Stimulated activated CD8-positive, alpha-beta memory T cell treated with anti-CD3 and anti-CD28 coated beads, Interleukin-2, amount 100 ng/mL, for 48 hours (primary cell): Measurements from ENCODE around the gene MSH2.
"Not testable (repeated sequence)": the region's sequence is repeated elsewhere in the genome, so short reads cannot be mapped to it uniquely, and the experiment has no call there.

Source experiments
- DNase-seq, 2 donors: peaks; one replicate each; pipeline ENCODE4 v3.0.0-alpha.2; 2020; ENCODE audit warnings: low read depth in 2 of 2

The MSH2 gene

DNA sequence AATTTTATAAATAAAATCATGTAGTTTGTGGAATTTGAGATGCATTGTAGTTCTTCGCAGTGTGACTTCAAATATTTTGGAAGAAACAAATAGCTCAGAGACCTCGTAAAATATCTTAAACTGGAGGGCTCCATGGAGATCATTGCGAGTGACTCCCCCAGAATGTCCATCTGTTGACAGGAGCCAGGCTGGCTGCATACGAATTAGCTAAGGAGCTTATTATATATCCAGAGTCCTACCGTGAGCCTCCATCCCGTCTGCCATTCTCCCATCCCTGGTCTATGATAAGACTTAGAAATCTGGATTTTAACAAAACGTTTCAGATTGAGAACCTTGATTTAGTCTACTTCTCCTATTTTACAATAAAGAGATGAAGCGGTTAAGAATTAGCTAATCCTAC lies 80.2 kb downstream of the MSH2 start:
- no peak for DNase-seq

DNA sequence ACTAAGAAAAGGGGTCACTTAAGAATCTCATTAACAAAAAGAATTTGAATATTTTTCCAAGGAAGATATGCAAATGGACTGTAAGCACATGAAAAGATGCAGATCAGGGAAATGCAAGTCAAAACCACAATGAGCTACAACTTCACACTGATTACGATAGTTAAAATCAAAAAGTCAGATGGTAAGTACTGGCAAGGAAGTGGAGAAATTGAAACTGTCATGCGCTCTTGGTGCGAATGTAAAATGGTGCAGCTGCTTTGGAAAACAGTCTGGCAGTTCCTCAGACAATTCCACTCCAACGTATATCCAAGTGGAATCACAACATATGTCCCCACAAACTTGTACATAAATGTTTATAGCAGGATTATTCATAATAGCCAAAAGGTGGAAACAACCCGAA lies 81.4 kb downstream of the MSH2 start:
- no peak for DNase-seq

DNA sequence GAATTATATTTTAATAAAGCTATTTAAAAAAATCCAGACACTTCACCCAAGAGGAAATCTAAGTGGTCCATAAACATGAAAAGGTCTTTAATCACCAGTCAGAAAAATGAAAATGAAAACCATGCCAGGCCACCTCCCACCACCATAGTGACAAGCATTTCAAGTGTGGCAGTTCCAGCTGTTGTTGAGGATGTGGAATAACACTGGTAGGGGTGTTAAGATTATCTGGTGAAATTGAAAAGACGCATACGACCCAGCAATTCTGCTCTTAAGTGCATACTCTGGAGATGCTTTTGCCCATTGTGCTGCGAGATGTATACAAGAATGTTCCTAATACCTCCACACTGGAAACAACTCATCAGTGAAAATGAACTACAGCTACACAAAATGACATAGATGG lies 82.2 kb downstream of the MSH2 start:
- DNase-seq, result no peak

DNA sequence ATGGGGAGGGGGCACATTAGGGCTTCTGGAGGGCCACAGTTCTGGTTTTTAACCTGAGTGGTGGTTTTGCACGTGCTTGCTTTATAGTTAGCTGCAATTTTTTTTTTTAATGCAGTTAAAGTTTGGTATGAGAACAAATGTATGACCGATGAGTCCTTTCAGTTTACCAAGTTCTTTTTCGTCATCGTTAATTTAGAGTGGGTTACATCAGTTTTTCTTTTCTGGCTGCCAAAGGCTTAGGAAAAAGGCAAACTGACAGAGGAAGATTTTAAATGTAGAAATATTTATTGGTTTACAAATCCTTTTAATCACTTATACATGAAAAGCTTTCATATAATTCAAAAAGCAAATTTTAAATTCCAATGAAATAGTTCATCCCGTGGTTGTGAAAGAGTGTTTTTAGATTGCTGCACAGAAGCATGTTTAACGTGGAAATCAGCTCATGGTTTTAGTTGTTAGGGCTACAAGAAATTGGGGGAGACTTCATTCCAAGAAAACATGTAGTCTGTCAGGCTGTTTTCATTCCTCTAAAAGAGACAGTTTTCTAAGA lies 82.9 kb downstream of the MSH2 start:
- DNase-seq, result no peak

DNA sequence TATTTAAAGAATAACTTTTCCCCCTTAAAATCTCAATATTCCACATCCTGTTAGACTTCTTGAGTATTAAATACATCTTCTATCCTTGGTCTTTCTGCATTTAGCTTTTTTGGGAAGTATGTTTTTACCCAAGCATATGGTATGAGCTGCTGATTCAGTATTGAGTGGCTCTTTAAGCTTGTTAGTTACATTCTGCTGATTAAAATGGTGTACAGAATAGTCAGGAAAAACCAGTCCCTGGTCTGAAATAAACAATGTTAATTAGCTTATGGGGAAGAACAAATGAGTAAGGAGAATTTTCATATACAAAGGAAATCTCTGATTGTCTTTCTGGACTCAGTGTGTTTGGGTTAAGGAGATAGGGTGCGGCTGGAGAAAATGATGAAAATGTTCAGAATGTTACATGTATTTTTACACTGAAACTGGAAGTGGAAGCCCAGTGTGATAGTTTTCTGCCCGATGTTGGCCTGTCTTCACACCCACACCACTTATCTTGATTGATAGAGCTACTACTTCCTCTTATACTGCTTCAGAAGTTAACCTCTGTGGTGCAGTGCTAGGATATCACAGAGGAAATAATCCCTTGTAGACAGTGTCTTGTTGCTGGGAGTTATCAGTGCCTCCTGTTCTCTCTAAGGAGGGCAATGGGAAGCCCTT lies 84.0 kb downstream of the MSH2 start:
- DNase-seq, result no peak

DNA sequence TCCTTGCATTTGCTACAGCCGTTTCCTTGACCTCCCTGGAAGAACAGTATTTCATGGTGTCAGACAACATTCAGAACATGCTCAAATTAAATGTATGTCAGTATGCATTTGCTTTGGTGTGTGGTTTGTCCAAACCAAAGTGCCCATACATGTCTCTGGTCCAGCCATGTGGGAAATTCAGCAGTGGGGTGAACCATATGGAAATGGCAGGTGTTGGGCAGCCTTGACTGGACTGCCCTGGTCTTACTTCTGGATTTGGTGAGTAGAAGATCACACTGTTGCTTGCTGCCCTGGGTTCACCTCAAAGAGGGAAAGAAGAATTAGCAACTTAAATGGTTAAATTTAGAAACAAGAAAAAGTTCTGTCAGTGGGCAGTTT lies 84.5 kb downstream of the MSH2 start:
- DNase-seq, result no peak

DNA sequence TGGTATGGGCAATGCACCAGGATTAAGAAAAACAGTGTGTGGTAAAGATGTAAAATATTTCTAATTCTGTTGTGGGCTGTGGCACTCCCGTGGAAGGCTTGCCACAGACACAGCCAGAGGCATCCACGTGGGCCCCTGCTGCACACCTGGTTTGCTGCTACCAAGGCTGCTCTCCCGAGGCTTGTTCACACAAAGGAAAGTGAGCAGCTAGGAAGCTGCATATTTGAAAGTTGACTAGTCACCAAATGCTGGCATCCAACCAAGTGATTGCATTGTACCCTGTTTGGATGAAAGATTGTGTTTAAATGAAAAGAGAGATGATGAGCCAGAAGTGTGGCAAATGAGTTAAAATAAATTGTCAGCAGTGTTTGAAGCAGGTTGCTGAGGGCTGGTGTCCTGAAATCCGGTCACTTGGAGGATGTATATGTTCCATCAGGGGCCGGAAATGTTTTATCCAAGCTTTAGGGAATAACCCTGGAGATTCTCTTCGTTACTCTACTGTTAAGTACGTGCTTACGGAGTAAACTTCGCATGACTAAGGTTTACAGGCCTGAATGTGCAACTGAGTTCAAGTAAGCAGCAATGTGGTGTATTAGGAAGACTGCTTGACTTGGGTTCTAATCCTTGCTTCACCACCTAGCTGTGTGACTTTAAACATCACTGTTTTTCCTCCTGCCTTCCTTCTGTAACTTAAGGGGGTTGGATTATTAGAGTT lies 86.1 kb downstream of the MSH2 start:
- DNase-seq, result no peak

DNA sequence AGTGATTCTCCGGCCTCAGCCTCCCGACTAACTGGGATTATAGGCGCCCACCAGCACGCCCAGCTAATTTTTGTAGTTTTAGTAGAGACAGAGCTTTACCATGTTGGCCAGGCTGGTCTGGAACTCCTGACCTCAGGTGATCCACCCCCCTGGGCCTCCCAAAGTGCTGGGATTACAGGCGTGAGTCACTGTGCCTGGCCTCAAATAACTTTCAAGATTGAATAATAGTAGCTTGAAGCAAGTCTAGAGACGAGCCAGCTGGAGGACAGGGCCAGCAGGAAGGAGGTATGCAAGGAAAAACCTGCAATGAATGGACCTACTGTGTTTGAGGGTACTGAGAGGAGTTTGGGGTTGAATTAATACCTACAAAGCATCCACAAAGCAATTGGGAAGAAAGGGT lies 87.5 kb downstream of the MSH2 start:
- no peak for DNase-seq

DNA sequence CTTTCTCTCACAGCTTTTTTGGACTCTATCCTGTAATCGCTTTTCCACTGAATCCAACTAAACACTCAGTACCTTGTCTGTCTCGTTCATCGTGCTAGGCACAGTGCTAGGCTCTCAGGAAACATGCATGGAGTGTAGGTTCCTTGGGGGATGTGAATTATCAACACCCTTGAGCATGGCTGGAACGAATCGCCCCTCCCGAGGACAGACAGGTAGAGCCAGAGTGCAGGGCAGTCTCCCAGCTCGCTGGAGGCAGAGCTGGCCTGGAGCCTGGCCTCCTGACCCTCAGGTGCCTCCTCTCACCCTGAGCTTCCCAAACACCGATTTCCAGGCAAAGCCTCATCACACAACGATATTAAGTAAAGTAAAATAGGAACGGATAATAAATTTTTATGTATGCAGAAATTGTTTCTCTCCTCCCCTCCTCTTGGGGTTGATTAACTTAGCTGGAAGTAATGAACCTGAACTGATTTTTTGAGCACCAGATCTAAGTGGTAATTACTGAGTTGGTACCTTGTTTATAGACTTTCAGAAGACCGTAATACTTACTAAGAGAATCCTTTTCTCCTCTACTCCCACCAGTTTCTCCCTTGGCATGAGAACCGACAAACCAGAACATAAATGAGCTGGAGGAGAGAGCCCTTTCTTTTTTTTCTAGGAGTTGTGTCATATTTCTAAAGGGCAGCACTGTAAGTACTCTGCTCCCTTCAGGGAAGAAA lies 90.5 kb downstream of the MSH2 start:
- no peak for DNase-seq

DNA sequence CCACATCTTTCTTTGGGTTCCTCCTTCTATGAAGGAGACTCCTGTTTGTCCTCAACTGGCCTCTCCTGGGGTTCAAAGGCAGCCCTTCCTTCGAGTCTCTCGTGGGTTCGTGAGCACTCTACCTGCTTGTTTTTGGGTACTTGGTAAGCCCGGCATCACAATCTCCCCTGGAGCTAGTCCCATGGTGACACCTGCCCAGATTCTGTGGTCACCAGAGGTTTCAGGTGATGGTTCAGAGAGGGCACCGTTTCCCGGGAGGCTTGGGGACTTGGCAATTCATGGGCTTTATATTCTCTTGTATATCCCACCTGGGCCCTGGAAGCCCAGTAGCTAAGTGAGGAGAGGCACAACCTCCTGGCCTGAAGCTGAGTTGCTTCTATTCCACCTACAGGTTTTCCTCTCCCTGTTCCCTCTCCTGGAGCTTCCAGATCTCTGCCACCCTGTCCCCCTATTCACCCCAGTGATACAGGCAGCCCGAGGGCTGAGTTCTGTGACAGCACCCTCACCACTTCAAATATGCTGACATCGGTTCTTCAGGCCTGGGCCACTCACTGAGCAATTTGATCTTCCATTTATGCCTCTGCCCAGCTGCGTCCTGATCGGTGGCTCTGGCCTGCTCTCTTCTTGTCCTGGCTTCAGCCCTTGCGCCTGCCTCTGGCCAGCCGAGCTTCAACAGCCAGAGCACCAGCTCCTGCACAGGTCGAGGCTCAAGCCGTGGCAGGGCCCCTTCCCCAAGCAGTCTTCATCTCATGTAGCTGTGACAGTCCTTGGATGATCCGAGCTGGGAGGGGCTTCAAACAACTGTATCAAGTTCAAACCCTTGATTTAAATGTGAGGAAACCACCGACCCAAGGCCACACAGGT lies 91.5 kb downstream of the MSH2 start:
- no peak for DNase-seq

DNA sequence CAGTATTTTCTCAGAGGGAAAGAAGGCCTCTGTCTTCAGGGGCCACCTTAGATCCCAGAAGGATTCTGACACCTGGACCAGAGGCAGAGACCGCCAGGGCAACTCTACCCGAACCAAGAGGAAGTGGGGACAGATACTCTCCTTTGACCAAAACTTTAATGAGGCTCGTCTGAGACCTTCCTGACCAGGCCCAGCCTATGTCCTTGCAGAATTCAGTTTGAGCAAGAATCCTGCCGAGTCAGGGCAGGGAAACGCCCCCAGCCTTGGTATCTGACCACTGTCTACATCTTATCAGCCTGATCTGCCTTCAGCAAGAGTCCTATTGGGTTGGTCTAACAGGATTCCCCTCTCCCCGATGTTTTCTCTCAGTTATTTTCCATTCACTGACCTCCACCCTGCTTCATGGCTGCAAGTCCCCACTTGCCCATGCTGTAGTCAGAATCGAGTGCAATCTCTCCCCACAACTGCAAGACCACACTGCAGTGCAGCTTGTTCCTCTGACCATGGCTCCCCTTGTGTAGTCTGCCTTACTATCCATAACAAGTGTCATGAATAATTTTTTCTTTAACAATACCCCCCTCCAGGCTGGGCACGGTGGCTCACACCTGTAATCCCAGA lies 95.0 kb downstream of the MSH2 start:
- DNase-seq, result no peak

DNA sequence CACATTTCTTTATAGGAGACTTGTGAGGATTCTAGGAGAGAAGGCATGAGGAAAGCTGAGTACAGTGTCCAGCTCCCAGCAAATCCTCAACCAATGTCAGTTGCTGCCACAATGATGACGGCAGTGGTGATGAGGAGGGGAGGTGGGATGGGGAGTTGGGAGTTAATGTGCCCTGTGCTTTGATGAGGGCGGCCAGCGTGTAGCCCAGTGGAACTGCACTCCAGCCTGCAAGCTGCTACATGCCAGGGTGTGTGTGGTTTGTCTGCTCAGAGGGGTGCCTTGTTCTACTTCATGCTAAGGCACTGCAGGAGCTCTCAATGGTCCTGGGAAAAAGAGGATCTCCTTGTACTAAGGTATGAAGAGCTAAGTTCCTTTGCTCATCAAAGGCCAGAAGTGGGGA lies 96.1 kb downstream of the MSH2 start:
- DNase-seq, result no peak

DNA sequence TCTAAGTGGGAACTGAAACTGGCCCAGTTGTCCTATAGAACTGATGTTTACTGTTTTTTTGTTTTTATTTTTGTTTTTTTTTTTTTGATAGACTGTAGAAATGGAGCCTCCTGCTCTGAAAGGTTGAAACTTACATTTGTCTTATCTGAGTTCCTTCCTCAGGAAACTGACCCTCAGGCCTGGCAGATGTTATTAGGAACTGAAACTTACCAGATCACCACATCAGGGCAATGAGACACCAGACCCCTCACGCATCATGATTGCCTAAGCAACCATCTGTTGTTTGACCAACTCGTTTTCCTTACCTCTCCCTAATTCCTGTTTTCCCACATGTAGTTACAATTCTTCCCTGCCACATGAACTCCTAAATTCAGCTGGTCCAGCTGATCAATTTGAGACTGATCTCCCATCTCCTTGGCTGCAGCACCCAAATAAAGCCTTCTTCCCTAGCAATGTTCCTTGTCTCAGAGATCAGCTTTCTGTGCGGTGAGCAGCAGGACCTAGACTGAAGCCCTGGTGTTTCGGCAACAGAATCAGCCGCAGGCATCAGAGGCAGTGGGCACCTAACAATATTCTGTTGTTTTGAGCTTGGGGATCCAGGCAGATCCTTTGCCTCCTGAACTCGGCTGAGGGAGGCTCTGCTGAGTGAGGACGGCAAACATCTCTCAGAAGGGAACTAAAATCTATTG lies 96.8 kb downstream of the MSH2 start:
- no peak for DNase-seq

DNA sequence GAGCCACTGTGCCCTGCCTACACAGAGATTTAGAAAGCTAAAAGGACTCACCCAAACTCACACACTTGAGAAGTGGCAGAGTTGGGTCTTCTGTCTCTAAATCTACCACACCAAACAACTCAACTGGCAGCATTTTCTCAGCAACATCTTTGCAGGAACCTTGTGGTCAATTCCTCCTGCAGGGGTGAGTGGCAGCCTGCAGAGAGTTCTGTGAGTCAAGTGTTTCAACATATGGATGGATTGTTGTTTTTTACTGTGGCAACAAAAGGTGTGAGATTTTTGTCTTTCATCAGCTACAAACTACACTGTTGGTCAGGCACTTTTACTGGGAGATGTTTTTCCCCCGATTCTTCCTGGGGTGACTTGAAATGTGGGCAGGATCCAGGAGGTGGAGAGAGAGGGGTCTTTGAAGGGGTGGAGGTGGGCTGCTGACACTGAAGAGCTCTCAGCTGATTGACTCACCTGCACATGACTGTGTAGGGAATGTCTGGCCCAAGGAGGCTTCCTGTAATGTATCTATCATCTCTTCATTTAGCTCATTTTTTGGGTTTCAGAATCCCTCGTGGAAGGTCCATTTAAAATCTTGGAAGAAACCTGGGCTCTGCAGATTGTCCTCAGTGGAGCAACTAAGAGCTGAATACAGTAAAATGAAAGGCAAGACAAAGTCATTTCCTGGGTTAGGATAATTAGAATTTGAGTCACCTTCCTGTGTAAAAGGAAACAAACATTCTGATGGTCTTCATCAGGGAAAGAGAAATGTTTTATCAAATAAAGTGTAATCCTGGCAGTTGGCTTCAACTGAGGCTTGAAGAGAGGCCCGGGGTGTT lies 98.6 kb downstream of the MSH2 start:
- DNase-seq, result no peak

DNA sequence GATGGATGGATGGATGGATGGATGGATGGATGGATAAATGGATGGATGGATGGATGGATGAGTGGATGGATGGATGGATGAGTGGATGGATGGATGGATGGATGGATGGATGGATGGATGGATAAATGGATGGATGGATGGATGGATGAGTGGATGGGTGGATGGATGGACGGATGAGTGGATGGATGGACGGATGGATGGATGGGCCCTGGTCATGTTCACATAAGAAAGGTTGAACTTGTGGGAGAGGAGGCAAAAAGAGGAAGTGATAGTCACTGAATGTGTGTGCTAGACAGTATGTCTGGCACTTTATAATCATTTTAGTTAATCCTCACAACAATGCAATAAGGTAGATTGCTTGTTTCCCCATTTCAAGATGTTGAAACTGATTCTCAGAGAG lies 99.5 kb downstream of the MSH2 start:
- DNase-seq, result not testable (repeated sequence)

DNA sequence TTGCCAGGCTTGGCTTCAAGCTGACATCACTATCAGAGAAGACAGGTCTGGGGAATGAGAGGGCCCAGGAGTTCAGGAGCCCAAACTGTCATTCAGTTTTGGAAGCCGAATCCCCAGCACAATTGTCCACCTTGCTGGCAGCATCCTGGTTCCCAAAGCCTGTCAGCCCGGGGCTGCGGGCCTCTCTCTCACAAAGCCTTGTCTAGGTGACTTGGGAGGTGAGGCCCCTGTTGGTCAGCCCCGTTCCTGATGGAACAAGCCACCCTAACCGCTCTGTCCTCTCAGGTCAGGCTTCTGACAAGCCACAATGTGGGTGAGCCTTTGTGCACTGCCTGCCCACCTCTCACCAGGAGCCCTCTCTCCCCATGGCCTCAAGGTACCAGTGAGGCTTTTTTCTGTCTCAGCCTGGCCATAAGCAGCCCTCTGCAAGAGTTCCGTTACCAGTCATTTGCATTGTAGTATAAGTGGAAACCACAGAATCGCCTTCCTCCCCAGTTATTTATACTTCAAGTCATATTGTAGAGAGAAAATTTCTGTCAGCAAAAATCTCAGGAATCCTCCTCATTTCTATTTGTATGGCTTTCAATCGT lies 100.6 kb downstream of the MSH2 start:
- no peak for DNase-seq

DNA sequence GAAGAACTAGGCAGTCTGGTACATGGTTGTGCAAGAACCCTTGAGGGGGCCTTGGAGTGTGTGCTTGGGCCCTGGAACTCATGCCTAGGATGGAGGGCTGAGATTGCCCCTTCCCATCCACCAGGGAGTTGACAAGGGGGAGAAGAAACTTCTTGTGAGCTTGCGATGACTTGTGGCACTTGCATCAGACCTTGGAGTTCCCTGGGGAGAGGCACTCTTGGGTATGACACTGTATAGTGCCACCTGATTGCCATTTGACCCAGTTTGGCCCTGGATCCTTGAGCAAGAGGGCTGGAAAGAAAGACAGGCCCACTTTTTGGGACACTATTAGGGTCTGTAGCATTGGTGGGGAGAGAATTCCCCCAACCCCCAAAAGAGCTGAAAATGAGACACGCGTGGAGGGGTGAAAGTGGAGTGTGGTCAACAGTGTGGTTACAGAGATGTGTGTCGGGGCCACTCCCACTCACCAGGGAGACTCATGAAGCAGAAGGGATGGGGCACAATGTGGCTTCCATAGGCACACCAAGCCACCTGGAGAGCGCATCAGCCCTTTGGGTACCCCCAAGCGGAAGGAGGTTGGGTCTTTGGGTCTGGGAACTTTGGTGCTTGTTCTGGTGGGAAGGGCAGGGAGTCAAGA lies 101.3 kb downstream of the MSH2 start:
- no peak for DNase-seq

DNA sequence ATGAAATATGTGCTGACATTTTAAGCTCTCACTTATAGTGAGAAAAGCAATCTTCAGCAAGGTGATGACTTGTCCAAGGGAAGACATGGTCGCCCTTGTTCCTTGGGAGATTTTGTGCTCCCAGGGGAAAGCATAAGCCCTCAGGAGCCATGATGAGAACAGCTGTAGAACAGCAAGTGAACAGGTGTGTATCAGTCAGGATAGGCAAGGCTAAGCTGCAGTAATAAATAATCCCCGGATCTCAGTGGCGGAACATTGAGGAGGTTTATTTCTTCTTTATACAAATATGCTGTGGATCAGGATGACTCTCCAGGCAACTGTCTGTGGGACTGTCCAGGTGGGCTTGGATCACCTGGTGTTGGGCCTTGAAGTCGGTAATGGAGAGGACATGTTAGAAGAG lies 103.1 kb downstream of the MSH2 start:
- no peak for DNase-seq

DNA sequence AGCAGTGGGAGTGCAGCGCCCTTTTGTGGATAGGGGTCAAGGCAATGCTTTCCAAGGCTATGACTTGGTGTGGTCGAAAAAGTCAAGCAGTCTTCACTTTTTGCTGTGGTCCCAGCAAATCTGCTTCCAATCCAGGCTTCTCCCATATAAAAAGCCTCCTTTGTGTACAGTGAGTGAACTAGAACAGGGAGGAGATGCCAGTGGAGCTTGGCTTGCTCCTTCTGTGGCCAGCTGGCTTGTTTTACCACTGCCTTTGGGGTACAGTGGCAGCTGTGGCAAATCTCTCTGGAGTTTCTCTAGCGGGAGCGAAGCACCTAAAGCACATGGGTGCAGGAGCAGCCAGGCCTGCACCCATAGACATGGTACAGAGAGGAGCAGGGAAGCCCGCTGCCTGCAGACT lies 103.5 kb downstream of the MSH2 start:
- DNase-seq, result no peak
